Lower leg skin (tissue), 4 donors: ENCODE results near the gene RAB17. TPM values are rescaled to one million over a fixed set of nuclear protein-coding genes. Genes with fewer than 3 reads are reported as not detected.

ENCODE experiments used
- DNase-seq, 2 donors: peaks; one replicate each; pipeline ENCODE4 v3.0.0-alpha.2; 2019; ENCODE audit warnings: low spot score in 2 of 2
- H3K4me3 ChIP-seq: fragments of 200-600 bp; sonication (generic); 2 replicates; pipeline ENCODE4 v1.5.1; 2017; ENCODE audit warnings: mild to moderate bottlenecking, low read depth; ENCODE audit not compliant: poor library complexity, severe bottlenecking
- CTCF ChIP-seq, 3 donors: fragments of 450-650 bp; IDR thresholded peaks; one replicate each; pipeline ENCODE4 v1.5.1; 2016; ENCODE audit warnings: antibody characterized with exemption in 3 of 3, mild to moderate bottlenecking in 3 of 3, moderate library complexity in 2 of 3
- POLR2A ChIP-seq, 2 donors: fragments of 450-650 bp; IDR thresholded peaks; one replicate each; pipeline ENCODE4 v1.6.1; 2016 to 2017; ENCODE audit warnings: antibody characterized with exemption in 2 of 2, mild to moderate bottlenecking in 1 of 2, moderate library complexity in 1 of 2
- WGBS, 2 donors: methylation state at CpG; one replicate each; pipeline ENCODE4 v1.1.5; 2018; 5-methylcytosine and 5-hydroxymethylcytosine counted together
- intact Hi-C: fragments of 100-400 bp; cut with DNase I; formaldehyde crosslinking; loops from one replicate; pipeline ENCODE4 v1.15.0; 2023; ENCODE audit warnings: low total_unique reads
- total RNA-seq, 4 donors: library from RNA; depleted of rRNA; stranded (reverse); fragments of >200 nt; gene quantifications; one replicate each; pipeline ENCODE4 v1.1.0, GENCODE V29; 2016

The RAB17 gene
- total RNA-seq, 4 donors from 2014 or later, result 1.7 to 6.3 (median 2.8) TPM

- DNase-seq, result no peak
- WGBS, 2 donors, result 56 to 66% methylated on average over 6 of the region's 6 CpGs
Observed at GRCh38 chr2:237625777-237626176, 35.2 kb upstream of the RAB17 start.

GRCh38 chr2:237625216-237625705, 34.7 kb upstream of the RAB17 start:
- no peak overlapping the region for H3K4me3 ChIP-seq
- WGBS, 2 donors, result 64 to 74% methylated on average over 10 of the region's 10 CpGs
- TF ChIP-seq POLR2A (IDR thresholded peaks at IDR 0.05) (no peak), CTCF (IDR thresholded peaks at IDR 0.05) (no peak)
- intact Hi-C loops, result no loop called here
- peak in 1 of 2 donors; percentile 66 for DNase-seq

More at GRCh38 chr2:237625777-237626176, 35.2 kb upstream of the RAB17 start:
- TF ChIP-seq CTCF (IDR thresholded peaks at IDR 0.05), result no peak
- TF ChIP-seq POLR2A (IDR thresholded peaks at IDR 0.05), result no peak
- intact Hi-C loops, result no loop called here
- no peak overlapping the region for H3K4me3 ChIP-seq

- WGBS, 2 donors, result 95% methylated on average over 6 of the region's 6 CpGs
- intact Hi-C loops, result no loop called here
- H3K4me3 ChIP-seq, result no peak overlapping the region
- TF ChIP-seq CTCF (IDR thresholded peaks at IDR 0.05) (no peak), POLR2A (IDR thresholded peaks at IDR 0.05) (no peak)
- DNase-seq, result no peak
Observed at GRCh38 chr2:237624565-237624964, 34.0 kb upstream of the RAB17 start.

- no peak for DNase-seq
- WGBS, 2 donors, result 69 to 81% methylated on average over 9 to 13 of the region's 13 CpGs
- intact Hi-C loops, result no loop called here
- no peak for TF ChIP-seq CTCF (IDR thresholded peaks at IDR 0.05)
- no peak for TF ChIP-seq POLR2A (IDR thresholded peaks at IDR 0.05)
- no peak overlapping the region for H3K4me3 ChIP-seq
Observed at GRCh38 chr2:237623428-237624403, 33.2 kb upstream of the RAB17 start.

- H3K4me3 ChIP-seq, result no peak overlapping the region
- no peak for DNase-seq
- intact Hi-C loops, result no loop called here
- 68 to 75% methylated on average over 2 of the region's 2 CpGs for WGBS, 2 donors
- TF ChIP-seq CTCF (IDR thresholded peaks at IDR 0.05) (no peak), POLR2A (IDR thresholded peaks at IDR 0.05) (no peak)
Observed at GRCh38 chr2:237618449-237618848, 27.9 kb upstream of the RAB17 start.
